Measurements from ENCODE around the gene GTPBP6. TPM values are rescaled to one million over a fixed set of nuclear protein-coding genes. Genes with fewer than 3 reads are reported as not detected.

The GTPBP6 gene
- total RNA-seq, 1 donor = 34.4 TPM

- no peak overlapping the region for H3K4me2 ChIP-seq (ENCODE audit: insufficient read depth, low read length)
- no peaks in the 10 kb centered on the region for H3K9me3 ChIP-seq (ENCODE audit: low read depth, low read length)
- H3K36me3 ChIP-seq (ENCODE audit: insufficient read depth, low read length) = no peaks in the 10 kb centered on the region
- no peaks in the 10 kb centered on the region for H3K27me3 ChIP-seq (ENCODE audit: insufficient read depth, low read length)
- no peaks in the 10 kb centered on the region for H3K4me1 ChIP-seq (ENCODE audit: insufficient read depth, low read length)
- no peak for DNase-seq (ENCODE audit: insufficient read length, low spot score, missing footprints)
- peaks cover 2% of the 10 kb centered on the region for H3K79me2 ChIP-seq (ENCODE audit: insufficient read depth, low read length)
- no peaks in the 10 kb centered on the region for H4K20me1 ChIP-seq (ENCODE audit: insufficient read depth, low read length)
- no peak overlapping the region for H3K4me3 ChIP-seq (ENCODE audit: insufficient read depth, low read length)
- no peak overlapping the region for H2AFZ ChIP-seq (ENCODE audit: low read length)
- TF ChIP-seq CTCF (IDR thresholded peaks at IDR 0.05; ENCODE audit: extremely low read depth, low read depth, low read length) = no peak
- H3K27ac ChIP-seq (ENCODE audit: low read depth, low read length) = no peak overlapping the region
These were observed 42.0 kb upstream of the GTPBP6 start for GRCh38 chrX:360496-361150.

GRCh38 chrX:358651-359143 lies 40.1 kb upstream of the GTPBP6 start:
- Histone ChIP-seq H3K36me3 (ENCODE audit: insufficient read depth, low read length) (no peaks in the 10 kb centered on the region), H3K27me3 (ENCODE audit: insufficient read depth, low read length) (no peaks in the 10 kb centered on the region), H3K4me3 (ENCODE audit: insufficient read depth, low read length) (no peak overlapping the region), H3K4me1 (ENCODE audit: insufficient read depth, low read length) (no peaks in the 10 kb centered on the region), H3K4me2 (ENCODE audit: insufficient read depth, low read length) (no peak overlapping the region), H3K9me3 (ENCODE audit: low read depth, low read length) (no peaks in the 10 kb centered on the region), H3K27ac (ENCODE audit: low read depth, low read length) (no peak overlapping the region), H2AFZ (ENCODE audit: low read length) (no peak overlapping the region), H4K20me1 (ENCODE audit: insufficient read depth, low read length) (no peaks in the 10 kb centered on the region), H3K79me2 (ENCODE audit: insufficient read depth, low read length) (peaks cover 2% of the 10 kb centered on the region)
- no peak for DNase-seq (ENCODE audit: insufficient read length, low spot score, missing footprints)
- no peak for TF ChIP-seq CTCF (IDR thresholded peaks at IDR 0.05; ENCODE audit: extremely low read depth, low read depth, low read length)

- no peaks in the 10 kb centered on the region for H4K20me1 ChIP-seq (ENCODE audit: insufficient read depth, low read length)
- H3K4me3 ChIP-seq (ENCODE audit: insufficient read depth, low read length) = no peak overlapping the region
- H3K27me3 ChIP-seq (ENCODE audit: insufficient read depth, low read length) = no peaks in the 10 kb centered on the region
- peak; percentile 96 for DNase-seq (ENCODE audit: insufficient read length, low spot score, missing footprints)
- peak overlapping the region; percentile 66 for H2AFZ ChIP-seq (ENCODE audit: low read length)
- H3K27ac ChIP-seq (ENCODE audit: low read depth, low read length) = no peak overlapping the region
- H3K4me2 ChIP-seq (ENCODE audit: insufficient read depth, low read length) = no peak overlapping the region
- H3K36me3 ChIP-seq (ENCODE audit: insufficient read depth, low read length) = no peaks in the 10 kb centered on the region
- H3K9me3 ChIP-seq (ENCODE audit: low read depth, low read length) = no peaks in the 10 kb centered on the region
- no peaks in the 10 kb centered on the region for H3K79me2 ChIP-seq (ENCODE audit: insufficient read depth, low read length)
- TF ChIP-seq CTCF (IDR thresholded peaks at IDR 0.05; ENCODE audit: extremely low read depth, low read depth, low read length) = no peak
- no peaks in the 10 kb centered on the region for H3K4me1 ChIP-seq (ENCODE audit: insufficient read depth, low read length)
These were observed 39.3 kb upstream of the GTPBP6 start for GRCh38 chrX:357693-358471.

GRCh38 chrX:357035-357692 lies 38.6 kb upstream of the GTPBP6 start:
- H3K4me1 ChIP-seq (ENCODE audit: insufficient read depth, low read length) = no peaks in the 10 kb centered on the region
- DNase-seq (ENCODE audit: insufficient read length, low spot score, missing footprints) = no peak
- no peak overlapping the region for H3K27ac ChIP-seq (ENCODE audit: low read depth, low read length)
- H3K9me3 ChIP-seq (ENCODE audit: low read depth, low read length) = no peaks in the 10 kb centered on the region
- no peaks in the 10 kb centered on the region for H3K79me2 ChIP-seq (ENCODE audit: insufficient read depth, low read length)
- H2AFZ ChIP-seq (ENCODE audit: low read length) = peak overlapping the region; percentile 20
- TF ChIP-seq CTCF (IDR thresholded peaks at IDR 0.05; ENCODE audit: extremely low read depth, low read depth, low read length) = no peak
- H3K36me3 ChIP-seq (ENCODE audit: insufficient read depth, low read length) = no peaks in the 10 kb centered on the region
- H3K4me3 ChIP-seq (ENCODE audit: insufficient read depth, low read length) = no peak overlapping the region
- no peaks in the 10 kb centered on the region for H4K20me1 ChIP-seq (ENCODE audit: insufficient read depth, low read length)
- H3K4me2 ChIP-seq (ENCODE audit: insufficient read depth, low read length) = no peak overlapping the region
- no peaks in the 10 kb centered on the region for H3K27me3 ChIP-seq (ENCODE audit: insufficient read depth, low read length)

Data from osteoblast (primary cell).